H1 (cell line): Measurements from ENCODE around the gene MYO18A. TPM values are rescaled to one million over a fixed set of nuclear protein-coding genes. Genes with fewer than 3 reads are reported as not detected.

ENCODE experiments used
- FOSL1 ChIP-seq: IDR thresholded peaks from 2 replicates; pipeline ENCODE4 v1.6.1; 2011; ENCODE audit warnings: mild to moderate bottlenecking, low read depth, low read length, moderate library complexity; ENCODE audit not compliant: insufficient read depth
- KDM1A ChIP-seq: fragments of 200-600, 300-600 bp; sonication (generic); IDR thresholded peaks from 2 replicates; pipeline ENCODE4 v1.7.1; 2016; ENCODE audit warnings: mild to moderate bottlenecking, low read length, borderline replicate concordance
- polyA plus RNA-seq, 7 experiments: library from polyadenylated mRNA; depleted of rRNA in 3 of 7; stranded (reverse) in 5 of 7; unstranded in 2 of 7; fragments of >200 nt in 5 of 7; fragments of 200-250 nt in 2 of 7; gene quantifications; 1 replicate in 5 of 7; 2 replicates in 1 of 7; 4 replicates in 1 of 7; pipeline versions ENCODE4 v1.2.1 to v1.2.3, GENCODE V29; 2011 to 2013; ENCODE audit warnings: missing spikeins in 2 of 7, mixed read lengths in 2 of 7
- total RNA-seq: library from RNA; stranded (reverse); fragmentation: NEBNext Ultra II Directional; extraction: Animal tissue kit (Norgen Biotek cat#: 25700); gene quantifications from 2 replicates; pipeline ENCODE4 v1.2.1, GENCODE V29; 2021

The MYO18A gene
- total and polyA plus RNA-seq, 2 of the 8 experiments (the other 6 are each of a cell fraction or from before 2014, with no cell fraction given): 7.6 to 43.8 TPM

DNA sequence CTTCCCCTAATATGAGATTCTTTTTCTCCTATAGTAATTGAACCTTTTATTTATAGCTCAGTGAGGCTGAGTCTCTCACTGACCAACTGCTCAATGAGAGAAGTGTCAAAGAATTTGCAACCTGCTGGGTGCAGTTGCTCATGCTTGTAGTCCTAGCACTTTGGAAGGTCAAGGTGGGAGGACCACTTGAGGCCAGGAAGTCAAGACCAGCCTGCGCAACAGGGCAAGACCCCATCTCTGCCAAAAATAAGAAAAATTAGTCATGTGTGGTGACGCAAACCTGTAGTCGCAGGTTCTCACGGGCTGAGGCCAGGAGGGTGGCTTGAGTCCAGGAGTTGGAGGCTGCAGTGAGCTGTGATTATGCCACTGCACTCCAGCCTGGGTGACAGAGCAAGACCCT is 35.5 kb upstream of the MYO18A start (continued):
- TF ChIP-seq FOSL1 (no peak), KDM1A (no peak)
- TF ChIP-seq, all 59 proteins: peak for 0
